ENCODE measurements around the gene RGS2. TPM values are rescaled to one million over a fixed set of nuclear protein-coding genes. Genes with fewer than 3 reads are reported as not detected.

Gene RGS2, protein sequence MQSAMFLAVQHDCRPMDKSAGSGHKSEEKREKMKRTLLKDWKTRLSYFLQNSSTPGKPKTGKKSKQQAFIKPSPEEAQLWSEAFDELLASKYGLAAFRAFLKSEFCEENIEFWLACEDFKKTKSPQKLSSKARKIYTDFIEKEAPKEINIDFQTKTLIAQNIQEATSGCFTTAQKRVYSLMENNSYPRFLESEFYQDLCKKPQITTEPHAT
- 18.6 to 29.4 TPM (median 25.3 TPM) in 5 replicates for total RNA-seq (2022; extraction: Qiagen RNA extraction; ENCODE audit: low read depth)

DNA sequence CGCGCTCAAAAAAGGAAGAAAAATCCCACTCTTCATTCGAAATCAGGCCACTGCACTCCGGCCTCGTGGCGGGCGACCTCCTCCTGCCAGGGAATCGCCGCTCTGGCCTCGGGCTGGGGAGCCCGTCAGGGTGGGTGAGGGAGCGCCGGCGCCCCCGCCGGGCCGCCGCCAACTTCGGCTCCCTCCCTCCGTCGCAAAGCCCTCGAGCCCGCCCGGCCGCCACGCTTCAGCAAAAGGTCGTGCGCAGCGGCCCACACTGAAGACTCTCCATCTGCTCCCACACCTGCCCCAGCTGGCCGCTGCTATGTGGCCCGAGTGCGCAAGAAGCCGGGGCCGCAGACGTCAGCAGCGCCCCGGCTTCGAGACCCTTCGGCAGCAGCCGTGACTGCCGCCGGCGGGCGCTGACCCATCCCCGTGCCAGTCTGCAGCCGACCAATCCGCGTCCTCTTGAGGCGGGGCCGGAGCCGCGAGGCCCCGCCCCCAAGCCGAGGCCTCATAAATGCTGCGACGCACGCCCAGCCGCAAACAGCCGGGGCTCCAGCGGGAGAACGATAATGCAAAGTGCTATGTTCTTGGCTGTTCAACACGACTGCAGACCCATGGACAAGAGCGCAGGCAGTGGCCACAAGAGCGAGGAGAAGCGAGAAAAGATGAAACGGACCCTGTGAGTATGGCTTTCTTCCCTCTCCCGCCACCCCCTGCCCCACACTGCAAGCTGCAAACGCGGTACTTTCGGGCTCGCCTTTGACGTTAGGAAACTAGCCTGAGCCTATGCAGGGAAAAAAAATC lies at the start of gene RGS2:
Gene RGS2, plus strand, starts transcription at position 522 of the 789 bp plus-strand sequence. Its CDS starts 33 bp downstream, at position 555.

Other genes with a start within 250 kb of the RGS2 start
- gene RGS1, start 233.3 kb upstream of the RGS2 start, total RNA-seq (2022; extraction: Qiagen RNA extraction; ENCODE audit: low read depth) = not detected in 5 replicates
- gene RGS13, start 172.9 kb upstream of the RGS2 start, total RNA-seq (2022; extraction: Qiagen RNA extraction; ENCODE audit: low read depth) = not detected in 5 replicates

Measured in A549 treated with RU486 at 1 μM for 4 hours (cell line).